ENCODE results near the gene RABGAP1.
A peak's percentile ranks its signal among the peaks of the same experiment; 100 is the strongest.

The RABGAP1 gene

DNA sequence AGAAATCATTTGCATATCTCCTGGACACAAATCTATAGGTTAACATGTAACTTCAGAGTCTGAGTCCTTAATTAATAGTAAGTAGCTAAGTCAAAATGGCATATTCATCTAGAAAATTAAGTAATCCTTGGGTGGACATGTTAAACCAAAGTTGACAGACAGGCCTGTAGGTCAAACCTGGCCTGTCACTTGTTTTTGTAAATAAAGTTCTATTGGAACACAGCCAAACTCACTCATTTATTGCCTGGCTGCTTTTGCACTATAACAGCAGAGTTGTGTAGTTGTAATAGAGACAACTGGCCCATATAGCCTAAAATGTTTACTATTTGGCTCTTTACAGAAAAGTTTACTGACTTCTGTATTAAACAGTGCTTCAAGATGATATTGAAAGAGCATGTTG, 68.1 kb downstream of the RABGAP1 start:
- DNase-seq (ENCODE audit: low read depth in 2 of 2), result no peak

- no peak for DNase-seq (ENCODE audit: low read depth in 2 of 2)
These were observed 70.6 kb downstream of the RABGAP1 start for GRCh38 chr9:123011380-123011779.

DNA sequence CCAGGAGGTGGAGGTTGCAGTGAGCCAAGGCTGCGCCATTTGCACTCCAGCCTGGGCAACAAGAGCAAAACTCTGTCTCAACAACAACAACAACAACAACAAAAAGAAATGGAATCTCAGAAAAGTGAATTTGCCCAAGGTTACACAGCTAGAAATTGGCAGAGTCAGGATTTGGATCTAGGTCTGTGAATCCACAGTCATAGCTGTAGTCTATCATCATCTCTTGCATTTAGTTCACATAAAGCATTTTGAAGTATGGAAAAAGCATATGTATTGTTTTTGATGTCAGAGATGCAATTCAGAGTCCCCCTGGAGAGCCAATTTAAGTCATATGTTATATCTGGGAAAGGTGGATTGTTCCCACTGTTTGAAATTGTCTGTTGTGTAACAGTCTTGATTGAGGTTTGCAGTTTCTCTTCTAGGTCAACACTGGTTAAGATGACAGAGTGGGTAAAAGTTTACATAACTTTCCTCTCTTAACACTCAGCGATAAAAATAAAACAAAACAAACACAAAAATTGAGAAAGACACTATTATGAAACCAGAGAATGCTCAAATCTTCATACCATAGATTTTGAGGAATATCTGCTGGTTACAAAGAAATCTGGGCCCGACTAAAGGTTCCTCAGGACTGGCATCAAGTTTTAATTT, 71.2 kb downstream of the RABGAP1 start:
- DNase-seq (ENCODE audit: low read depth in 2 of 2), result no peak

GRCh38 chr9:123016631-123017030, 75.8 kb downstream of the RABGAP1 start:
- no peak for DNase-seq (ENCODE audit: low read depth in 2 of 2)

GRCh38 chr9:123020796-123021195, 80.0 kb downstream of the RABGAP1 start:
- DNase-seq (ENCODE audit: low read depth in 2 of 2), result no peak

GRCh38 chr9:123026425-123026824, 85.6 kb downstream of the RABGAP1 start:
- no peak for DNase-seq (ENCODE audit: low read depth in 2 of 2)

GRCh38 chr9:123027517-123027916, 86.7 kb downstream of the RABGAP1 start:
- DNase-seq (ENCODE audit: low read depth in 2 of 2), result no peak

DNA sequence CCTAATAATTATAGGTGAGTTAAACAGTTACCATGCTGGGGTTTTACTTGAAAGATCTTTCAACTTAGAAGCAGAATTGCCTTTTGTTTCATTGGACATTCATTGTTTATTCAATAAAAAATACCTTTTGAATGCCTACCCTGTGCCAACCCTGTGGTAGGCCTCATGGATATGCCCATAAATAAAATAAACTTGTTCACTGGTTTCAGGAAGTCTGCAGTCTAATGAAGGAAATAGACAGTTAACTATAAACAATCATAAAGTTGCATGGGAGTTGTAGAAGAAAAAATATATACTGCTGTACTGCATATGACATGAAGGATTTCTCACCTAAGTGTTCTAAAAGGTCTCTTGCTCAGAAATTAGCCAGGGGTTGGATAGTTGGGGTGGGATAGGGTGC, 87.3 kb downstream of the RABGAP1 start:
- DNase-seq (ENCODE audit: low read depth in 2 of 2), result no peak

- no peak for DNase-seq (ENCODE audit: low read depth in 2 of 2)
These were observed 88.2 kb downstream of the RABGAP1 start for GRCh38 chr9:123028973-123029372.

DNA sequence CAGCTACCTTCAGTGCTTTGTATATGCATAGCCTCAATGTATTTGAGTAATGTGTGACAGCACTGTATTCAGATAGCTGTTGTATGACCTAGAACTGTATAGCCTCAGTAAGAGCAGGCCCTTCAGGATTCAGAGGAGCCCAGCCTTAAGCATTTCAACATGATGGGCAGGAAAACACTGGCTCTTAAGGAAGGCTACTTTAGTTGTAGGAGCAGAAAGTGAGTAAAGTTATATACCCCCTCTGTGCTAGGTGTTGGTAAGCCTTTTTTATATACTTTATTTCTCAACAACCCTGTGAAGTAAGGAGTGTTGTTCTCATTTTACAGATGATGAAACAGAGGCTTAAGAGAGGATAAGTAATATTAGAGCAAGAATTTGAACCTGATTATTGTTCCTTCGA, 91.1 kb downstream of the RABGAP1 start:
- DNase-seq (ENCODE audit: low read depth in 2 of 2), result no peak

GRCh38 chr9:123033352-123033751, 92.5 kb downstream of the RABGAP1 start, which contains the start of gene GPR21:
Gene GPR21, plus strand, starts transcription at chr9:123033667. Its CDS starts 900 bp downstream, at chr9:123034567.
- DNase-seq (ENCODE audit: low read depth in 2 of 2), result no peak

DNA sequence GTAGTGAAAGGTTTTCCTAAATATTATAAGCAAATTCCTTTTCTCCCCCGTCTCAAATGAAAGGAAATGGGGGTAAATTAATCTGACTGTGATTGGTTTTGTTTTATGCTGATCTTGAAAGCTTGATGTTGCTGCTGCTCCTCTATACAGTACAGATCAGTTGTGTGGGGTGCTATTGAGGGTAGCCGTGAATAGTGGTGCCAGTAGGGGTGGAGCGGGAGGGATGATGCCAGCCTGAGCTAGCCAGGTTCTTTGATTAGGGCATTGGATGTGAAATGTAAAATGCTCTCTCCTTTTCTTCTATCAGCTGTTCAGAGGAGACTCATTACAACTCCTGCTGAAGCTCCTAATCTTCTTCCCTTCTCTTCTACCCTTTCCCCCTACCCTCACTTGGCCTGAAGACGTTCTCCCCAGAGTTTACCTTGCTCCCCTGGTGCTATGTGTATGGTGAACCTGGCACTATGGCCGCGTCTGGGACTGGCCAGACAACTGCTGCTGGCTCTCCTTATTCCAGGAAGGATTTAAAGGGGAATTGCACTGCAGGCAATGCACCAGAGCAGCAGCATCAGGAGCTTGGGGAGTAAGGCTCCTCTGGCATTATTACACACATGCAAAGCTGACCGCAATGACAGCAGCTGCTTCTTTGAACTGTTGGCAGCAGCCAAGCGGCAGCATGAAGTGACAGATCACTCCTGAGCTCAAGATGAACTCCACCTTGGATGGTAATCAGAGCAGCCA, 93.2 kb downstream of the RABGAP1 start:
- no peak for DNase-seq (ENCODE audit: low read depth in 2 of 2)

DNA sequence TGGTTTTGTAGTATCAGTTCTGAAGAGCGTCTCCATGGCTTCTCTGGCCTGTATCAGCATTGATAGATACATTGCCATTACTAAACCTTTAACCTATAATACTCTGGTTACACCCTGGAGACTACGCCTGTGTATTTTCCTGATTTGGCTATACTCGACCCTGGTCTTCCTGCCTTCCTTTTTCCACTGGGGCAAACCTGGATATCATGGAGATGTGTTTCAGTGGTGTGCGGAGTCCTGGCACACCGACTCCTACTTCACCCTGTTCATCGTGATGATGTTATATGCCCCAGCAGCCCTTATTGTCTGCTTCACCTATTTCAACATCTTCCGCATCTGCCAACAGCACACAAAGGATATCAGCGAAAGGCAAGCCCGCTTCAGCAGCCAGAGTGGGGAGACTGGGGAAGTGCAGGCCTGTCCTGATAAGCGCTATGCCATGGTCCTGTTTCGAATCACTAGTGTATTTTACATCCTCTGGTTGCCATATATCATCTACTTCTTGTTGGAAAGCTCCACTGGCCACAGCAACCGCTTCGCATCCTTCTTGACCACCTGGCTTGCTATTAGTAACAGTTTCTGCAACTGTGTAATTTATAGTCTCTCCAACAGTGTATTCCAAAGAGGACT, 94.2 kb downstream of the RABGAP1 start:
- no peak for DNase-seq (ENCODE audit: low read depth in 2 of 2)

DNA sequence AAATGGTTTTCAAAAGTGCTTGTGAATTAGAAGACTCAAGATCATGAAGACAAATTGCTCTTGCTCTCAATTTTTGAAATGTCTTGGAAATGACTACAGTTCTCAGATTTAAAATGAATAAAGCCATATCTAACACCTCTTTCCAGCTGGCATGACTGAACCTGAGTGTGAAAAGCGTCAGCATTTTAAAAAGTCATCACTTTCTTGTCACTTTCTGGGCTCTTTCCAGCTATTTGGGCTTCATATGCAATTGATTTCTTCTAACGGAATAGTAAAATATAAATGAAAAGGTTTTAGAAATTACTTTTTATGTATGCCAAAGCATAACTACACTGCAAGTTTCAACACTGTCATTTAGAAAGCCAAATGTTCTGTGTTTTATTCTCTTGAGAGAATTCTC, 95.0 kb downstream of the RABGAP1 start:
- DNase-seq (ENCODE audit: low read depth in 2 of 2), result no peak

- no peak for DNase-seq (ENCODE audit: low read depth in 2 of 2)
These were observed 96.2 kb downstream of the RABGAP1 start for GRCh38 chr9:123036893-123037545.

GRCh38 chr9:123039617-123040219, 98.9 kb downstream of the RABGAP1 start:
- DNase-seq (ENCODE audit: low read depth in 2 of 2), result no peak

DNA sequence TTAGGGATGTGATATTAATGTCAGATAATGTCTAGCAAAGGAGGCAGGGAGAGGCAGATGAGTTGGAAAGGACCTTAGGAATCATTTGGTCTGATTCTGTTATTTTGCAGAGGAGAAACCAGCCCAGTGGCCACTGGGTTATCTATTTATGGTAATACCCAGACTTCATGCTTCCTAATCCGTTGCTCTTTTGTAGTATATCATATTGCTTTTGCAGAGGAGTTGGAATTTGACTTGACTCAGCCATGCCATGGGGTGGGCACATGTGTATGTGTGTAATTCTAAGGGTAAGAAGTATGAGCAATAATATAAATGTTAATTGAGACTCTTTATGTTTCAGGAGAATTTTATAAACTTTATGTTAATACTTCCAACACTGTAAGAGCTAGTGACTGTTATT, 100.0 kb downstream of the RABGAP1 start:
- no peak for DNase-seq (ENCODE audit: low read depth in 2 of 2)

DNA sequence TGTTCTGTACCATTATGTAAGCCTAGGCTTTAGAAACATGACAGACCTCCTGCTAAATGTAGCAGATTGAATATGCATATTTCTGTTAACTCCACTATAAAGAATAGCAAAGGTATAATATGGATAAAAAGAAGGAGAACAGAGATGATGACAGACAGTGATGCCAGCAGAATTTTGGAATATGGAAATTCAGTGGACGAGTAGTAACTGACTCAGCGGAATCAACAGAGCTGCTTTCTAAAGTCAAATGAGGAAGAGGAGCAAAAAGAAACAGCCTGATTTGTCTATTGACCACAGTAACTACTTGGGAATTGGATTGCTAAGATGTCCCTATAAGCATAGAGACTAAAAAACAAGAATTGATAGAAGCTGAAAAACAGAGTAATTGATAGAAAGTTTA, 100.7 kb downstream of the RABGAP1 start:
- no peak for DNase-seq (ENCODE audit: low read depth in 2 of 2)

DNA sequence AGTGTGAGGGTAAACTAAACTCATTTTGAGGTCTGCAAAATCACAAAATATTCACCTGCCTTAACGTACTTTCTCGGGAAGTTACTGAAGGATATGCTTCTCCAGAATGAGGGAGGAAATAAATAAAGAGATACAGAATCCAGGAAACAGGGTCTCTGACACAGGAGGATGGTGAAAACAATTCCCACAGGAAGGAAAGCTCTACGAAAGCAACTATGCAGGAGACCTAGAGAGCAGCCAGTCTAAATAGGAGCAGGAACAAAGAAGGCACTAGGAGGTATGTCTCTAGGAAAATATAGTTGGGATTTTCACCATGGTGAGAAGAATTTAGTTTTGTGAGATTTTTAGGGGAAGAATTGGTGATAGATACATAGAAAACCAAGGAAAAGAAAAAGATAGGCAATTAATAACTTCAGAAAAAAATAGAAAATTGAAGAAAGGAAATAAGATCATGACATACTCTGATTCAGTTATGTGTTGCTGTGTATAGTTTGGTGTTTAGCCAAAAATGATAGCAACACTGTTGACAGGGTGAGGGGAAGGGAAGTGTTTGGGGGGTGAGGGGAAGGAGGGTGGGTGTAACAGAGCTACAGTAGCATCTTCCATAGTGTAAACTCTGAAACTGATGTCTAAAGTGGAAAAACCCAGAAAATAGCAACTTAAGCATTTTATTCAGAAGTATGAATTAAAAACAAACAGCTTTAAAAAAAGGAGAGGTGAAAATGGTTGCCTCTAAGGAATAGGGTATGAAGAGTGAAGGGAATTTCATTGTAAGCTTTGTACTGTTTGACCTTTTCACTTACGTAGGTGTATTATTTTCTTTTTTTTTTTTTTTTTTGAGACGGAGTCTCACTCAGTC, 102.5 kb downstream of the RABGAP1 start:
- DNase-seq (ENCODE audit: low read depth in 2 of 2), result no peak

GRCh38 chr9:123044586-123044985, 103.8 kb downstream of the RABGAP1 start:
- DNase-seq (ENCODE audit: low read depth in 2 of 2), result peak; percentile 96 to 97

All from fibroblast of skin of left biceps (primary cell).